Activated naive CD8-positive, alpha-beta T cell treated with anti-CD3 and anti-CD28 coated beads, Interleukin-2, amount 50 U/mL, for 24 hours (primary cell): ENCODE measurements around the gene CSTB.

ENCODE experiments used
- ATAC-seq: fragments of 150-1000 bp; cut with Tn5 transposase; one replicate; pipeline ENCODE4 v1.10.0; 2021
- DNase-seq: peaks from one replicate; pipeline ENCODE4 v3.0.0; 2021
- H3K27ac Mint-ChIP-seq: one replicate; pipeline ENCODE4 v1.8.0; 2021; ENCODE audit warnings: mild to moderate bottlenecking, mixed read lengths
- H3K27me3 Mint-ChIP-seq: one replicate; pipeline ENCODE4 v1.8.0; 2021; ENCODE audit warnings: mixed read lengths
- H3K36me3 Mint-ChIP-seq: one replicate; pipeline ENCODE4 v1.8.0; 2021; ENCODE audit warnings: low read depth, mixed read lengths
- H3K4me1 Mint-ChIP-seq: one replicate; pipeline ENCODE4 v1.8.0; 2021; ENCODE audit warnings: mixed read lengths
- H3K4me3 Mint-ChIP-seq: one replicate; pipeline ENCODE4 v1.8.0; 2021; ENCODE audit warnings: mild to moderate bottlenecking, moderate library complexity, mixed read lengths
- H3K9me3 Mint-ChIP-seq: one replicate; pipeline ENCODE4 v1.8.0; 2021; ENCODE audit warnings: mixed read lengths

CSTB gene

GRCh38 chr21:43733060-43733459 is 43.0 kb downstream of the CSTB start:
- ATAC-seq = no peak
- Mint-ChIP-seq H3K36me3 (peaks cover 18% of the 10 kb centered on the region), H3K4me3 (no peak overlapping the region), H3K9me3 (no peaks in the 10 kb centered on the region), H3K4me1 (peaks cover 46% of the 10 kb centered on the region), H3K27me3 (no peaks in the 10 kb centered on the region), H3K27ac (no peak overlapping the region)
- no peak for DNase-seq

GRCh38 chr21:43731891-43732711 is 44.0 kb downstream of the CSTB start:
- no peaks in the 10 kb centered on the region for H3K27me3 Mint-ChIP-seq
- no peak overlapping the region for H3K27ac Mint-ChIP-seq
- H3K36me3 Mint-ChIP-seq = peaks cover 18% of the 10 kb centered on the region
- no peak overlapping the region for H3K4me3 Mint-ChIP-seq
- no peak for DNase-seq
- peaks cover 56% of the 10 kb centered on the region for H3K4me1 Mint-ChIP-seq
- no peaks in the 10 kb centered on the region for H3K9me3 Mint-ChIP-seq
- ATAC-seq = no peak

DNA sequence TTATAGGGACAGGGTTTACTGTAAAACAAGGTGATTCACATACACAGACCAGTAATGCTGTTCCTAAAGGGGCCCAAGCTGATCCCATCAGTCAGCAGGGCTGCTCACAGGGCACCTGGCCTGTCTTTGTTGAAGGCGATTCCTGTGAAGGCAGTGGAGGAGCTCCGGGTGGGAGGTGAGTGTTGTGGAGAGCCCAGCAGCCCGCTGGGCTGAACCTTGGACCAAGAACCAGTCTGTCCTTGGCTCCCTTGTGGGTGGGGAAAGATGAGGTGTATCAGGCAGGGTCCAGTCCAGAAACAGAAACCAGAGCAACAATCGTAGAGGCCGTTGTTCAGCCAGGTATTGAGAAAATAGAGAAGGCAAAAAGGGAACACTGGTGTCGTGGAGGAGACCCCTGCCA is 44.6 kb downstream of the CSTB start:
- no peak for ATAC-seq
- no peaks in the 10 kb centered on the region for H3K9me3 Mint-ChIP-seq
- no peak overlapping the region for H3K4me3 Mint-ChIP-seq
- H3K4me1 Mint-ChIP-seq = peaks cover 62% of the 10 kb centered on the region
- no peak overlapping the region for H3K27ac Mint-ChIP-seq
- H3K27me3 Mint-ChIP-seq = no peaks in the 10 kb centered on the region
- DNase-seq = no peak
- H3K36me3 Mint-ChIP-seq = peaks cover 16% of the 10 kb centered on the region

DNA sequence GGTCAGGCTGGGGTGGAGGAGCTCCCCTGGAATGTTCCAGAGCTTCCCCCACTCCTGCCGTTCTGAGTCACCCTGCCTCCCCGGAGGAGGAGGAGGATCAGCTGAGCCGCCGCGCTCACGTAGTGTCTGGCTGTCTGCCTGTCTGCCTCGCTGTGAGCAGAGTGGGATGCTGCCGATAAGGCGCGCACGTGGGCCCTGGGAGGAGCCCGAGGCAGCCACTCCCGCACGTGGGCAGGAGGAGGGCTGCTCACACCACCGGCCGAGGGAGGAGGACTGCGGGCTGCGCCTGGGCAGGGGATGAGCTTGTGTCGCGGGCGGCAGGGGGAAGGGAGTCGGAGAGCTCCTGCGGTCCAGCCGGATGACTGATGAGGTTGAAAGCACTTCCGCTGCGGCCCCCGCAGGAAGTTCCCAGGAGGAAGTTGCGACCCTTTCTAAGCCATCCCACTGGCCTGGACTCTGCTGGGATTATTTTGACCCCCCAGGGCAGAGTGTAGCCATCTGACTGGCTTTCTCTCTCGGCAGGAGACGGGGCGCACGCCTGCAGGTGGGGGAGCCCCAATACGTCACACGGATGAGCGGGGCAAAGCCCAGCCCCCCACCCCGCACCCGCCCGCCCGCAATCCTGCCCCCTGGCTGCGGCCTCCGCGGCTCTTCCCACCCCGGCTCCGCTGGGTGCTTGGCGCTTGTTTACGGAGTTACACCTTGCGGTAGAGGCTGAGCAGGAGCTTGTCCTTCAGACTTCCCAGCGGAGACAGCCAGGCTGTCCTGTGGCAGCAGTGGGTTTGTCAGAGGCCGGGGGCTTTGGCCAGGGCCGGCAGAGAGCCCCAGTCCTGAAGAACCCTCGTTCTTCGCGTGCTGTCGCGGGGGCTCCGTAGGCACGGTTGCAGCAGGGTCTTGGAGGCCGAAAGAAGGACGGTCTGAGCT is 47.4 kb downstream of the CSTB start:
- DNase-seq (peak; percentile 90), ATAC-seq (peak; percentile 90)
- peaks cover 15% of the 10 kb centered on the region for H3K36me3 Mint-ChIP-seq
- peaks cover 63% of the 10 kb centered on the region for H3K4me1 Mint-ChIP-seq
- no peaks in the 10 kb centered on the region for H3K27me3 Mint-ChIP-seq
- no peaks in the 10 kb centered on the region for H3K9me3 Mint-ChIP-seq
- peak overlapping the region; percentile 83 for H3K4me3 Mint-ChIP-seq
- peak overlapping the region; percentile 85 for H3K27ac Mint-ChIP-seq

GRCh38 chr21:43728154-43728466 is 48.0 kb downstream of the CSTB start:
- no peaks in the 10 kb centered on the region for H3K9me3 Mint-ChIP-seq
- no peak for DNase-seq
- H3K27me3 Mint-ChIP-seq = no peaks in the 10 kb centered on the region
- peaks cover 15% of the 10 kb centered on the region for H3K36me3 Mint-ChIP-seq
- peak overlapping the region; percentile 85 for H3K27ac Mint-ChIP-seq
- H3K4me3 Mint-ChIP-seq = peak overlapping the region; percentile 83
- ATAC-seq = no peak
- H3K4me1 Mint-ChIP-seq = peaks cover 57% of the 10 kb centered on the region

- Mint-ChIP-seq H3K4me1 (peaks cover 54% of the 10 kb centered on the region), H3K27ac (peak overlapping the region; percentile 85), H3K9me3 (no peaks in the 10 kb centered on the region), H3K4me3 (peak overlapping the region; percentile 83), H3K36me3 (peaks cover 15% of the 10 kb centered on the region), H3K27me3 (no peaks in the 10 kb centered on the region)
- ATAC-seq = no peak
- DNase-seq = no peak
These were observed 48.5 kb downstream of the CSTB start for GRCh38 chr21:43727519-43728153.

DNA sequence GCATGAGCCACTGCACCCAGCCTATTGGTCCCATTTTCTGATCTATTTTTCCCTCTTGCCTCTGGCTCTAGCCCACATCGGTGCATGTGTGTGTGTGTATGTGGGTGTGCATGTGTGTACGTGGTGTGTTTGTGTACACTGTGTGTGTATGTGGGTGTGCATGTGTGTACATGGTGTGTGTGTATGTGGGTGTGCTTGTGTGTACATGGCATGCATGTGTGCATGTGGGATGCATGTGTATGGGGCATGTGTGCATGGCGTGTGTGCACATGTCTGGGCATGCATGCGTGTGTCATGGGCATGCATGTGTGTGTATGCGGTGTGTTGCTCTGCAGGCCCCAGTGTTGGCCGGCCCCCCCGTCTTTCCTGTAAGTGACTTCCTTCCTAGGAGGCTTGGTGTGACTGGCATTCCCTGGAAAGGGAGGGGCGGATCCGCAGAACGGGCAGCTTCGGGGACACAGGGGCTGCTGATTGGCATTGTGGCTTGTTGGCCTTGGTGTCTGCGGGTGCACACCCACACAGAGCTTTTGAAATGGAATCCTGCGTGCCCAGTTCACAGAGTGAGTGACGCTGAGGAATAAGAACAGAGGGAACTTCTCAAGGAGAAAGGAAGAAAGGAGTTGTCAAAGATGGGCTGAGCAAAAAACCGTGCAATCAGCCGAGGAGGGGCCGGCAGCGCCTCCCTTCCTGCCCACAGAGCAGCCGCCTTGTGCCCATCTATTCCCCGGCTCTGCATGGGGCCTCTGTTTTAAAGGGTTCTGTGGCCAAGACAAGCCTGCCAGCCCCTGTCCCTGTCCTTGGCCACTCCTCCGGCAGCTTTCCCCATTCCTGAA is 49.2 kb downstream of the CSTB start:
- Mint-ChIP-seq H3K9me3 (no peaks in the 10 kb centered on the region), H3K27me3 (no peaks in the 10 kb centered on the region), H3K27ac (peak overlapping the region; percentile 44), H3K4me3 (peak overlapping the region; percentile 61), H3K4me1 (peaks cover 56% of the 10 kb centered on the region), H3K36me3 (peaks cover 15% of the 10 kb centered on the region)
- DNase-seq = no peak
- ATAC-seq = no peak
